Measurements from ENCODE around the gene ESPNL. TPM values are rescaled to one million over a fixed set of nuclear protein-coding genes. Genes with fewer than 3 reads are reported as not detected.

ESPNL gene
- total RNA-seq, 1 donor from 2014 or later, result 0.24 TPM

DNA sequence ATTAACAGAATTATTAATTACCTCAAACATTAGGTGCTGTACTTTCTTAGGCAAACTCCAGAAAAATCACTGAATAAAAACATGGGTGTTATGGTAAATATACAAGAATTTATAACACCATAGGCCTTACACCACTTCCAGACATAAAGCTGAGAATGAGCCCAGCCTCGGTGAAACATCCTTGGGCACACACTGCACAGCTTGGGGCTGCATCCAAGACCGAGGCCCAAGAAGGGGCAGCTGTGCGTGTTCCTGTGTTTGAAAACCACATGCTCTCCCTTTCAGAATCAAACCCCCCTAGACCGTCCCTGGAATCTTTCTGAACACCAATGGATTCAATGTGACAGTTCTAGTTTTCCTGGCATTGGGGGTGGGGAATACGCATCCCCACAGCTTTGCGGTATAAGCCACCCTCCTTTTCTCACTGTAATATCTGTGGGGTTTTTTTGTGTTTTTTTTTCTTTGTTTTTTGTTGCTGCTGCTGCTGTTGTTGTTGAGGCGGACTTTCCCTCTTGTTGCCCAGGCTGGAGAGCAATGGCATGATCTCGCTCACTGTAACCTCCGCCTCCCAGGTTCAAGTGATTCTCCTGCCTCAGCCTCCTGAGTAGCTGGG, 71.5 kb downstream of the ESPNL start:
- TF ChIP-seq, protein P1, sequence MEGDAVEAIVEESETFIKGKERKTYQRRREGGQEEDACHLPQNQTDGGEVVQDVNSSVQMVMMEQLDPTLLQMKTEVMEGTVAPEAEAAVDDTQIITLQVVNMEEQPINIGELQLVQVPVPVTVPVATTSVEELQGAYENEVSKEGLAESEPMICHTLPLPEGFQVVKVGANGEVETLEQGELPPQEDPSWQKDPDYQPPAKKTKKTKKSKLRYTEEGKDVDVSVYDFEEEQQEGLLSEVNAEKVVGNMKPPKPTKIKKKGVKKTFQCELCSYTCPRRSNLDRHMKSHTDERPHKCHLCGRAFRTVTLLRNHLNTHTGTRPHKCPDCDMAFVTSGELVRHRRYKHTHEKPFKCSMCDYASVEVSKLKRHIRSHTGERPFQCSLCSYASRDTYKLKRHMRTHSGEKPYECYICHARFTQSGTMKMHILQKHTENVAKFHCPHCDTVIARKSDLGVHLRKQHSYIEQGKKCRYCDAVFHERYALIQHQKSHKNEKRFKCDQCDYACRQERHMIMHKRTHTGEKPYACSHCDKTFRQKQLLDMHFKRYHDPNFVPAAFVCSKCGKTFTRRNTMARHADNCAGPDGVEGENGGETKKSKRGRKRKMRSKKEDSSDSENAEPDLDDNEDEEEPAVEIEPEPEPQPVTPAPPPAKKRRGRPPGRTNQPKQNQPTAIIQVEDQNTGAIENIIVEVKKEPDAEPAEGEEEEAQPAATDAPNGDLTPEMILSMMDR (conservative IDR thresholded peaks at IDR 0.05), result no peak
- H3K27me3 Mint-ChIP-seq, result no peaks in the 10 kb centered on the region
- DNase-seq (ENCODE audit: extremely low spot score, unreplicated experiment), result no peak
- H3K9me3 Mint-ChIP-seq, result no peaks in the 10 kb centered on the region
- H3K4me1 Mint-ChIP-seq (ENCODE audit: unreplicated experiment), result no peaks in the 10 kb centered on the region
- H3K36me3 Mint-ChIP-seq, result peaks cover 17% of the 10 kb centered on the region
- no peak overlapping the region for H3K4me3 Mint-ChIP-seq
- H3K27ac Mint-ChIP-seq, result no peak overlapping the region

DNA sequence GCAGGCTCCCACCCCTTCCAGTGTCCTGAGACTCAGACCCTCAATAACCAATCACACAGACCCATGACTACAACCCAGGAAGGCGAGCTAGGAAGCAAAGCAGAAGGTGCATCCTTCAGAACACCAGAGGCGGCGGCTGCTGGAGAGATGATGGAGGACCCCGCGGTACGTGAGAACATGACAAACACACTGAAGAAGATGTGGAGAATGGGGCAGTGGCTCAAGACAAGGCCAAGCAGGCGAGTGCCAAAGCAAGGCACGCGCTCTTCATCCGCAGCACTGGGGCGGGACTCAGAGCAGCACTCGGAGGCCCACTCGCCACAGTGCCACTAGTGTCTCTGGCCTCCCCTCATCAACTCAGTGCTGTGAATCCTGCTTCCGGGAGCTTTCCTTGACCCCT, 72.3 kb downstream of the ESPNL start:
- Mint-ChIP-seq H3K4me3 (no peak overlapping the region), H3K9me3 (no peaks in the 10 kb centered on the region), H3K4me1 (ENCODE audit: unreplicated experiment) (no peaks in the 10 kb centered on the region), H3K27me3 (no peaks in the 10 kb centered on the region), H3K27ac (no peak overlapping the region), H3K36me3 (peaks cover 24% of the 10 kb centered on the region)
- TF ChIP-seq, protein P1 (conservative IDR thresholded peaks at IDR 0.05), result no peak
- no peak for DNase-seq (ENCODE audit: extremely low spot score, unreplicated experiment)

DNA sequence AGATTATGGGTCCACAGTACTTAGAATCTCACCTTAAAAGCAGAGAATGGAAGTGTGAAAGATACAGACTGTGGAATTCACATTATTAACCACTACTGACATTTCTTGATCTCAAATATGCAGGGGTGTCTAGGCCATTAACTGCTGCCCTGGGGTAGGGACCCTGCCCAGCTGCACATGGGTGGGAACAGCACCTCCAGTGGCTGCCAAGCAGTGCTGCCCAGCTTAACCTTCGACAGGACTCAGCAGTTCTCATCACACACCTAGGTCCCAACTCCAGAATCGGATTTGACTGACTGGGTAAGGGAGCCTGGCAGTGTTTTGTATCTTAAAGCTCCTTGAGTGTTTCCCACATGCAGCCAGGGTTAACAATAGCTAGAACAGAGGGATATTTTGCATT, 73.6 kb downstream of the ESPNL start:
- TF ChIP-seq, protein P1 (conservative IDR thresholded peaks at IDR 0.05), result peak; percentile 52
- Mint-ChIP-seq H3K36me3 (peaks cover 26% of the 10 kb centered on the region), H3K4me3 (no peak overlapping the region), H3K4me1 (ENCODE audit: unreplicated experiment) (no peaks in the 10 kb centered on the region), H3K27me3 (no peaks in the 10 kb centered on the region), H3K27ac (no peak overlapping the region), H3K9me3 (no peaks in the 10 kb centered on the region)
- no peak for DNase-seq (ENCODE audit: extremely low spot score, unreplicated experiment)

DNA sequence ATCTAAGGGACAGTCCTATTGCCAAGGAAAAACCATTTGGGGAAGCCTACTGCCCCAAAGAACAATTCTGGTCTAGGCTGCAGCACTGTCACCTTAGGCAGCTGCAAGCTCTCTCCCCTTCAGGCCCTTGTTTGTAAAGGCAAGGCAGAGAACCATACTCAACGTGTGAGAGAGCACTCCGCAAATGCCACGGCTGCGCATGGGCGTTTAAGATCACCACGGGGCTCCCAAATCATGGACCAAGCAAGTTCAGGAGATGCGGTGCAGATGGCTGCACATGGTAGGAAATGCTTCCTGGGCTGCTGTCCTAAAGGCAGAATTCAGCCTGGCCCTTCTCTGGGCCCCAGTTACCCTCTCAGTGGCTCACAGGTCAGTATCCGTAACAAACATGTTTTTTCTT, 74.2 kb downstream of the ESPNL start:
- Mint-ChIP-seq H3K4me1 (ENCODE audit: unreplicated experiment) (no peaks in the 10 kb centered on the region), H3K4me3 (no peak overlapping the region), H3K27me3 (no peaks in the 10 kb centered on the region), H3K9me3 (no peaks in the 10 kb centered on the region), H3K27ac (no peak overlapping the region), H3K36me3 (peaks cover 30% of the 10 kb centered on the region)
- DNase-seq (ENCODE audit: extremely low spot score, unreplicated experiment), result no peak
- TF ChIP-seq, protein P1 (conservative IDR thresholded peaks at IDR 0.05), result no peak

DNA sequence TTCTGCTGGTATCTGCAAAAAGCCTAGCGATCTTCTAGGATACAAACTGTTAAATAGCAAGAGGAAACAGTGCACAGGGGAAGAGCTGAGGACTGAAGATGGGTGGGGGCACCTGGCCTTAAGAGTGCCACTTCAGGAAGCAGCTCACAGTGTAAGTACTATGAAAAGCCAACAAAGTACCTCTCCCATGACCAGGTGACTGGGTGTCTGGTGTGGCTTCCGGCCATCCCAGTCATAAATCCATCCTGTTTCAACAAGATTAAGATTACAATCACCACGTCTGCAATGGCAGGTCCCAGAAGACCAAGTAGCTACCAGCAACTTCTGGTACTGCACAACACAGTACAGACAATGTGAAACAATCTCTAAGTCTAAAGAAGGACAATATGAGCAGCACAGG, 74.6 kb downstream of the ESPNL start:
- Mint-ChIP-seq H3K4me1 (ENCODE audit: unreplicated experiment) (no peaks in the 10 kb centered on the region), H3K27me3 (no peaks in the 10 kb centered on the region), H3K4me3 (no peak overlapping the region), H3K36me3 (peaks cover 31% of the 10 kb centered on the region), H3K27ac (no peak overlapping the region), H3K9me3 (no peaks in the 10 kb centered on the region)
- TF ChIP-seq, protein P1 (conservative IDR thresholded peaks at IDR 0.05), result no peak
- no peak for DNase-seq (ENCODE audit: extremely low spot score, unreplicated experiment)

DNA sequence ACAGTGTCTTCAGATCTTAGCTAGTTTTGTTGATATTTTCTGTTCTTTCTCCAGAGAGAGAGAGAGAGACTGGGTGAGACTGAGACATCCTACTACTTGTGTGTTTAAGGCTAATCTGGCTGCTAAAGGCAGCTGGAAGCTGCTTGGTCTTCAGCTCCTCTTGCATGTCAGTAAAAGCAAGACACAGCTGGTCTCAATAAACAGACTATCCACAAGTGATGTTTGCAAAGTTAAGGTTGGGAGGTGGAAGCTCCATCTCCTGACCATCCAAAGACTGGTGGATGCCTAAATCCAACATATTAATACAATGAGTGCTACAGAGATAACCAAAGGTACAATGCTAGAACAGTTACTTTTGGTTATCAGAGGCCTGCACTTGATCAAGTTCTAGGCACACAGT, 76.5 kb downstream of the ESPNL start:
- Mint-ChIP-seq H3K9me3 (no peaks in the 10 kb centered on the region), H3K36me3 (peaks cover 30% of the 10 kb centered on the region), H3K4me1 (ENCODE audit: unreplicated experiment) (no peaks in the 10 kb centered on the region), H3K4me3 (no peak overlapping the region), H3K27me3 (no peaks in the 10 kb centered on the region), H3K27ac (no peak overlapping the region)
- TF ChIP-seq, protein P1 (conservative IDR thresholded peaks at IDR 0.05), result no peak
- no peak for DNase-seq (ENCODE audit: extremely low spot score, unreplicated experiment)

All from type B pancreatic cell (in vitro differentiated cells).